ENCODE data around the gene ZBTB38.

ZBTB38 gene

GRCh38 chr3:141336672-141337522 is 31.4 kb upstream of the ZBTB38 start:
- FAIRE-seq = no peak
- DNase-seq (ENCODE audit: insufficient read length, low spot score) = peak; percentile 17

- no peak for FAIRE-seq
- no peak for DNase-seq (ENCODE audit: insufficient read length, low spot score)
These were observed 30.8 kb upstream of the ZBTB38 start for GRCh38 chr3:141337523-141337854.

GRCh38 chr3:141337991-141338390 is 30.3 kb upstream of the ZBTB38 start:
- DNase-seq (ENCODE audit: insufficient read length, low spot score) (no peak), FAIRE-seq (no peak)

GRCh38 chr3:141338881-141339280 is 29.4 kb upstream of the ZBTB38 start:
- no peak for DNase-seq (ENCODE audit: insufficient read length, low spot score)
- no peak for FAIRE-seq

- FAIRE-seq (no peak), DNase-seq (ENCODE audit: insufficient read length, low spot score) (no peak)
These were observed 26.8 kb upstream of the ZBTB38 start for GRCh38 chr3:141341536-141341935.

GRCh38 chr3:141342386-141342785 is 25.9 kb upstream of the ZBTB38 start:
- DNase-seq (ENCODE audit: insufficient read length, low spot score) (no peak), FAIRE-seq (no peak)

- FAIRE-seq (no peak), DNase-seq (ENCODE audit: insufficient read length, low spot score) (no peak)
These were observed 25.2 kb upstream of the ZBTB38 start for GRCh38 chr3:141343077-141343476.

- FAIRE-seq = no peak
- DNase-seq (ENCODE audit: insufficient read length, low spot score) = no peak
These were observed 24.4 kb upstream of the ZBTB38 start for GRCh38 chr3:141343865-141344271.

GRCh38 chr3:141345528-141345927 is 22.8 kb upstream of the ZBTB38 start:
- DNase-seq (ENCODE audit: insufficient read length, low spot score) = no peak
- no peak for FAIRE-seq

GRCh38 chr3:141346007-141346406 is 22.3 kb upstream of the ZBTB38 start:
- DNase-seq (ENCODE audit: insufficient read length, low spot score) = no peak
- no peak for FAIRE-seq

GRCh38 chr3:141346418-141346817 is 21.9 kb upstream of the ZBTB38 start:
- no peak for FAIRE-seq
- DNase-seq (ENCODE audit: insufficient read length, low spot score) = no peak

GRCh38 chr3:141346839-141347238 is 21.5 kb upstream of the ZBTB38 start:
- no peak for DNase-seq (ENCODE audit: insufficient read length, low spot score)

GRCh38 chr3:141348837-141349236 is 19.5 kb upstream of the ZBTB38 start:
- FAIRE-seq = no peak
- no peak for DNase-seq (ENCODE audit: insufficient read length, low spot score)

More at GRCh38 chr3:141346839-141347238, 21.5 kb upstream of the ZBTB38 start:
- no peak for FAIRE-seq

GRCh38 chr3:141349711-141350110 is 18.6 kb upstream of the ZBTB38 start:
- DNase-seq (ENCODE audit: insufficient read length, low spot score) (no peak), FAIRE-seq (no peak)

GRCh38 chr3:141350666-141351065 is 17.6 kb upstream of the ZBTB38 start:
- no peak for DNase-seq (ENCODE audit: insufficient read length, low spot score)
- FAIRE-seq = no peak

GRCh38 chr3:141352262-141352984 is 15.9 kb upstream of the ZBTB38 start:
- FAIRE-seq = no peak
- no peak for DNase-seq (ENCODE audit: insufficient read length, low spot score)

GRCh38 chr3:141353652-141354495 is 14.4 kb upstream of the ZBTB38 start:
- DNase-seq (ENCODE audit: insufficient read length, low spot score) (no peak), FAIRE-seq (no peak)

GRCh38 chr3:141354517-141354916 is 13.8 kb upstream of the ZBTB38 start:
- DNase-seq (ENCODE audit: insufficient read length, low spot score) (no peak), FAIRE-seq (no peak)

- DNase-seq (ENCODE audit: insufficient read length, low spot score) = no peak
- FAIRE-seq = no peak
These were observed 13.1 kb upstream of the ZBTB38 start for GRCh38 chr3:141355242-141355641.

GRCh38 chr3:141356046-141356445 is 12.3 kb upstream of the ZBTB38 start:
- FAIRE-seq = no peak

GRCh38 chr3:141360888-141361598 is 7.3 kb upstream of the ZBTB38 start:
- no peak for FAIRE-seq
- peak; percentile 62 for DNase-seq (ENCODE audit: insufficient read length, low spot score)

More at GRCh38 chr3:141356046-141356445, 12.3 kb upstream of the ZBTB38 start:
- DNase-seq (ENCODE audit: insufficient read length, low spot score) = no peak

Measured in HTR-8/SVneo (cell line).